ENCODE results near the gene SDK1. TPM values are rescaled to one million over a fixed set of nuclear protein-coding genes. Genes with fewer than 3 reads are reported as not detected.

Gene SDK1
- total RNA-seq, 2 experiments from 2014 or later, result 0.19 to 0.36 TPM

- H3K79me2 ChIP-seq (ENCODE audit: insufficient read depth, low read depth, low read length), result no peaks in the 10 kb centered on the region
- CTCF ChIA-PET (ENCODE audit: unreplicated experiment), result no interaction called here
- no peaks in the 10 kb centered on the region for H3K36me3 ChIP-seq (ENCODE audit: insufficient read depth, low read length)
- no peak for DNase-seq (ENCODE audit: low spot score)
- H3K4me2 ChIP-seq (ENCODE audit: low read length), result no peak overlapping the region
- no peaks in the 10 kb centered on the region for H3K9me2 ChIP-seq (ENCODE audit: insufficient read depth, low read length)
- no TSS peak for BruUV-seq (replicated peaks)
- no peak overlapping the region for H3K27ac ChIP-seq (ENCODE audit: low read depth, low read length, poor library complexity, severe bottlenecking)
- TF ChIP-seq, protein P1, sequence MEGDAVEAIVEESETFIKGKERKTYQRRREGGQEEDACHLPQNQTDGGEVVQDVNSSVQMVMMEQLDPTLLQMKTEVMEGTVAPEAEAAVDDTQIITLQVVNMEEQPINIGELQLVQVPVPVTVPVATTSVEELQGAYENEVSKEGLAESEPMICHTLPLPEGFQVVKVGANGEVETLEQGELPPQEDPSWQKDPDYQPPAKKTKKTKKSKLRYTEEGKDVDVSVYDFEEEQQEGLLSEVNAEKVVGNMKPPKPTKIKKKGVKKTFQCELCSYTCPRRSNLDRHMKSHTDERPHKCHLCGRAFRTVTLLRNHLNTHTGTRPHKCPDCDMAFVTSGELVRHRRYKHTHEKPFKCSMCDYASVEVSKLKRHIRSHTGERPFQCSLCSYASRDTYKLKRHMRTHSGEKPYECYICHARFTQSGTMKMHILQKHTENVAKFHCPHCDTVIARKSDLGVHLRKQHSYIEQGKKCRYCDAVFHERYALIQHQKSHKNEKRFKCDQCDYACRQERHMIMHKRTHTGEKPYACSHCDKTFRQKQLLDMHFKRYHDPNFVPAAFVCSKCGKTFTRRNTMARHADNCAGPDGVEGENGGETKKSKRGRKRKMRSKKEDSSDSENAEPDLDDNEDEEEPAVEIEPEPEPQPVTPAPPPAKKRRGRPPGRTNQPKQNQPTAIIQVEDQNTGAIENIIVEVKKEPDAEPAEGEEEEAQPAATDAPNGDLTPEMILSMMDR (conservative IDR thresholded peaks at IDR 0.05; ENCODE audit: low read length), result no peak
- TF ChIP-seq EZH2phosphoT487 (IDR thresholded peaks at IDR 0.05; ENCODE audit: borderline replicate concordance, low read depth, low read length), result no peak
- intact Hi-C loops (cut with micrococcal nuclease; ENCODE audit: unreplicated experiment), result no loop called here
- H3K4me1 ChIP-seq (ENCODE audit: insufficient read depth, low read length, poor library complexity, severe bottlenecking), result no peaks in the 10 kb centered on the region
- H4K20me1 ChIP-seq (ENCODE audit: insufficient read depth, low read length), result no peaks in the 10 kb centered on the region
- H3K4me3 ChIP-seq (ENCODE audit: low read depth, low read length, poor library complexity, severe bottlenecking), result no peak overlapping the region
- POLR2A ChIA-PET, result no interaction called here
- H3K9me3 ChIP-seq (ENCODE audit: low read length), result no peaks in the 10 kb centered on the region
- H2AFZ ChIP-seq (ENCODE audit: low read length), result no peak overlapping the region
Measured at GRCh38 chr7:4149645-4150044, 848.6 kb downstream of the SDK1 start.

DNA sequence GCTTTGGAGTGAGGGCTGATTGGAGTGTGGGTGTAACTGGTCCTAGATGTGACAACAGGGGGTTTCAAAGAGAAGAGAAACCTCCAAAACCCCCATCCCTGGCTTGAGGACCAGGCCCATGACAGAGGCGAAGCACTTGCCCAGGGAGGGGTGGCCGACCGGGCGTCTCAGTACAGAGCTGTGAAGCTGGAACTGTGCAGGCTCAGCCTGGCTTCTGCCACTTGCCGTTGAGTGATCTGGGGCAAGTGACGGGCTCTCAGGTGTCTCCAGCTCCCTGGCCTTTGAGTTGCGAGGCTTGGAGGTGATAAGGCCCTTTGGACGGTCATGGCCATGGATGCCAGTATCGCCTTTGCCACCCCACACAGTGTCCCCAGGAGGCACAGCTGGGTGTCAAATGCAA is 849.7 kb downstream of the SDK1 start:
- Histone ChIP-seq H3K27ac (ENCODE audit: low read depth, low read length, poor library complexity, severe bottlenecking) (no peak overlapping the region), H2AFZ (ENCODE audit: low read length) (no peak overlapping the region), H3K4me1 (ENCODE audit: insufficient read depth, low read length, poor library complexity, severe bottlenecking) (no peaks in the 10 kb centered on the region), H3K9me2 (ENCODE audit: insufficient read depth, low read length) (no peaks in the 10 kb centered on the region), H4K20me1 (ENCODE audit: insufficient read depth, low read length) (no peaks in the 10 kb centered on the region), H3K4me3 (ENCODE audit: low read depth, low read length, poor library complexity, severe bottlenecking) (no peak overlapping the region), H3K4me2 (ENCODE audit: low read length) (no peak overlapping the region), H3K36me3 (ENCODE audit: insufficient read depth, low read length) (no peaks in the 10 kb centered on the region), H3K79me2 (ENCODE audit: insufficient read depth, low read depth, low read length) (no peaks in the 10 kb centered on the region), H3K9me3 (ENCODE audit: low read length) (no peaks in the 10 kb centered on the region)
- CTCF ChIA-PET (ENCODE audit: unreplicated experiment), result no interaction called here
- TF ChIP-seq, protein P1 (conservative IDR thresholded peaks at IDR 0.05; ENCODE audit: low read length), result no peak
- TF ChIP-seq EZH2phosphoT487 (IDR thresholded peaks at IDR 0.05; ENCODE audit: borderline replicate concordance, low read depth, low read length), result no peak
- no peak for DNase-seq (ENCODE audit: low spot score)
- intact Hi-C loops (cut with micrococcal nuclease; ENCODE audit: unreplicated experiment), result no loop called here
- POLR2A ChIA-PET, result no interaction called here
- no TSS peak for BruUV-seq (replicated peaks)

DNA sequence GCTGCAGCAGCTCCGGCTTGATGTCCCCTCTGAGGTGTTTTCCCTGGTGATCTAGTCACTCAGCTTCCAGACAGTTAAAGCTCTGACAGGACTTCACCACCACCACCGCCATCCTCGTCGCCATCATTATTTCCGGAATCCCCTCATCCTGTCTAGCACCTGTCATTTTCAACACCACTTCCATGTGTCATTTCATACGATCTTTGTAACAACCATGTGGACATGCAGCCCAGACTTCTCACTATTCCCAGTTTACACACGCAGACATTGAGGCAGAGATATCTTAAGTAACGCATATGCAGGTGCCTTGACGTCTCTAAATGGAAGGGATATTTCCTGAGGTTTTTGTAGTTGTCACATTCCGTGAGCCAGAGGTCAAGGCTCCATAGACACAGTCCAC is 850.5 kb downstream of the SDK1 start:
- no peak overlapping the region for H2AFZ ChIP-seq (ENCODE audit: low read length)
- TF ChIP-seq EZH2phosphoT487 (IDR thresholded peaks at IDR 0.05; ENCODE audit: borderline replicate concordance, low read depth, low read length), result no peak
- TF ChIP-seq, protein P1 (conservative IDR thresholded peaks at IDR 0.05; ENCODE audit: low read length), result no peak
- CTCF ChIA-PET (ENCODE audit: unreplicated experiment), result no interaction called here
- intact Hi-C loops (cut with micrococcal nuclease; ENCODE audit: unreplicated experiment), result no loop called here
- no peaks in the 10 kb centered on the region for H3K36me3 ChIP-seq (ENCODE audit: insufficient read depth, low read length)
- no peak for DNase-seq (ENCODE audit: low spot score)
- H3K9me3 ChIP-seq (ENCODE audit: low read length), result no peaks in the 10 kb centered on the region
- no peaks in the 10 kb centered on the region for H3K4me1 ChIP-seq (ENCODE audit: insufficient read depth, low read length, poor library complexity, severe bottlenecking)
- no TSS peak for BruUV-seq (replicated peaks)
- no peaks in the 10 kb centered on the region for H4K20me1 ChIP-seq (ENCODE audit: insufficient read depth, low read length)
- no peak overlapping the region for H3K4me2 ChIP-seq (ENCODE audit: low read length)
- POLR2A ChIA-PET, result no interaction called here
- no peak overlapping the region for H3K4me3 ChIP-seq (ENCODE audit: low read depth, low read length, poor library complexity, severe bottlenecking)
- no peaks in the 10 kb centered on the region for H3K9me2 ChIP-seq (ENCODE audit: insufficient read depth, low read length)
- H3K27ac ChIP-seq (ENCODE audit: low read depth, low read length, poor library complexity, severe bottlenecking), result no peak overlapping the region
- H3K79me2 ChIP-seq (ENCODE audit: insufficient read depth, low read depth, low read length), result no peaks in the 10 kb centered on the region

Data from OCI-LY7 (cell line).